ENCODE results near the gene BOLA3. TPM values are rescaled to one million over a fixed set of nuclear protein-coding genes. Genes with fewer than 3 reads are reported as not detected.
A peak's percentile ranks its signal among the peaks of the same experiment; 100 is the strongest.

The BOLA3 gene
- total RNA-seq, 1 donor from 2014 or later = 17.0 TPM

GRCh38 chr2:74162951-74163350 lies 15.2 kb upstream of the BOLA3 start:
- Mint-ChIP-seq H3K36me3 (peaks cover 37% of the 10 kb centered on the region), H3K27ac (no peak overlapping the region), H3K27me3 (ENCODE audit: low read depth) (no peaks in the 10 kb centered on the region), H3K9me3 (peaks cover 9% of the 10 kb centered on the region), H3K4me1 (no peaks in the 10 kb centered on the region), H3K4me3 (no peak overlapping the region)
- DNase-seq (ENCODE audit: low spot score in 2 of 2, unreplicated experiment in 2 of 2) = no peak
- TF ChIP-seq CTCF (IDR thresholded peaks at IDR 0.05; ENCODE audit: unreplicated experiment) = no peak

GRCh38 chr2:74155830-74156229 lies 8.1 kb upstream of the BOLA3 start:
- peaks cover 22% of the 10 kb centered on the region for H3K36me3 Mint-ChIP-seq
- no peaks in the 10 kb centered on the region for H3K9me3 Mint-ChIP-seq
- H3K4me1 Mint-ChIP-seq = no peaks in the 10 kb centered on the region
- no peak overlapping the region for H3K27ac Mint-ChIP-seq
- no peak overlapping the region for H3K4me3 Mint-ChIP-seq
- no peak for DNase-seq (ENCODE audit: low spot score in 2 of 2, unreplicated experiment in 2 of 2)
- no peaks in the 10 kb centered on the region for H3K27me3 Mint-ChIP-seq (ENCODE audit: low read depth)
- no peak for TF ChIP-seq CTCF (IDR thresholded peaks at IDR 0.05; ENCODE audit: unreplicated experiment)

GRCh38 chr2:74152954-74153353 lies 5.2 kb upstream of the BOLA3 start:
- no peaks in the 10 kb centered on the region for H3K9me3 Mint-ChIP-seq
- peak overlapping the region; percentile 39 for H3K27ac Mint-ChIP-seq
- H3K4me3 Mint-ChIP-seq = no peak overlapping the region
- TF ChIP-seq CTCF (IDR thresholded peaks at IDR 0.05; ENCODE audit: unreplicated experiment) = no peak
- H3K36me3 Mint-ChIP-seq = peaks cover 11% of the 10 kb centered on the region
- H3K27me3 Mint-ChIP-seq (ENCODE audit: low read depth) = no peaks in the 10 kb centered on the region
- DNase-seq (ENCODE audit: low spot score in 2 of 2, unreplicated experiment in 2 of 2) = no peak
- H3K4me1 Mint-ChIP-seq = no peaks in the 10 kb centered on the region

- Mint-ChIP-seq H3K36me3 (peaks cover 4% of the 10 kb centered on the region), H3K9me3 (no peaks in the 10 kb centered on the region), H3K27ac (no peak overlapping the region), H3K4me1 (no peaks in the 10 kb centered on the region), H3K27me3 (ENCODE audit: low read depth) (no peaks in the 10 kb centered on the region), H3K4me3 (no peak overlapping the region)
- DNase-seq (ENCODE audit: low spot score in 2 of 2, unreplicated experiment in 2 of 2) = no peak
- TF ChIP-seq CTCF (IDR thresholded peaks at IDR 0.05; ENCODE audit: unreplicated experiment) = no peak
These were observed 2.0 kb upstream of the BOLA3 start for GRCh38 chr2:74149570-74150319.

GRCh38 chr2:74149247-74149525 lies 1.5 kb upstream of the BOLA3 start:
- Mint-ChIP-seq H3K4me3 (no peak overlapping the region), H3K9me3 (no peaks in the 10 kb centered on the region), H3K4me1 (no peaks in the 10 kb centered on the region), H3K36me3 (peaks cover 4% of the 10 kb centered on the region), H3K27ac (no peak overlapping the region), H3K27me3 (ENCODE audit: low read depth) (no peaks in the 10 kb centered on the region)
- no peak for TF ChIP-seq CTCF (IDR thresholded peaks at IDR 0.05; ENCODE audit: unreplicated experiment)
- DNase-seq (ENCODE audit: low spot score in 2 of 2, unreplicated experiment in 2 of 2) = no peak
